Measurements from ENCODE around the gene SSPN. TPM values are rescaled to one million over a fixed set of nuclear protein-coding genes. Genes with fewer than 3 reads are reported as not detected.

Gene SSPN
- total RNA-seq, 2 donors from 2014 or later: 103 to 114 TPM

DNA sequence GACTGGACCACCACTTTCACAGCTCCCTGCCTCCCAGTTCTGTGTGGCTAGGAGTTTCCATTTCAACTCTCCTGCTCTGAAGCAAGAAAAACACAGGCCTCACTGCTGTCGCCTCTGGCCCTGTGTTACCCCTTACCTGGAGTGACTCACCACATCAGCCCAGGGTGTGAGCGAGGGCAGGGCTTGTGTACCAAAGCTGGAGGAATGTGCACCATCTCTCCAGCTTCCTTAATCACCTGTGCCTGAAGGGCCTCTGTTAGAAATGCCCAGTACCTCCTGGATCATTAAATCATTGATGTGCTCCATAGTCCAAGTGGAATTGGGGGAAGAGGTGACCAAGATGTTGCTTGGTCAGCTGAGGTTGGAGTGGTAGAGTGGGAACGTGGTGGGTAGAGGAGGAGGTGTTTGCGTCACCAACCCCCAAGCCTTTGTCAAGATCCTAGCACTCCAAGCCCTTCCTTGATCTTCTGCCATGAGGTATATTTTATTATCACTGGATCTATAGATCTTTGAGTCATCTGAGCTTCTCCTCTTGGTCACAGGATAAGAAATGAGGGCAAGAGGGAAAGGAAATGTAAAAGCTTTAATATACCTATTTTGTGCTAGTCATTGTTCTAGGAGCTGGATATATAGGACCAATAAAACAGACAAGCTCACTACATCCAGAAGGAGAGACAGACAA, 51.3 kb downstream of the SSPN start:
- ATAC-seq: no peak
- no peak for DNase-seq
- intact Hi-C loops (cut with DNase I): no loop called here

DNA sequence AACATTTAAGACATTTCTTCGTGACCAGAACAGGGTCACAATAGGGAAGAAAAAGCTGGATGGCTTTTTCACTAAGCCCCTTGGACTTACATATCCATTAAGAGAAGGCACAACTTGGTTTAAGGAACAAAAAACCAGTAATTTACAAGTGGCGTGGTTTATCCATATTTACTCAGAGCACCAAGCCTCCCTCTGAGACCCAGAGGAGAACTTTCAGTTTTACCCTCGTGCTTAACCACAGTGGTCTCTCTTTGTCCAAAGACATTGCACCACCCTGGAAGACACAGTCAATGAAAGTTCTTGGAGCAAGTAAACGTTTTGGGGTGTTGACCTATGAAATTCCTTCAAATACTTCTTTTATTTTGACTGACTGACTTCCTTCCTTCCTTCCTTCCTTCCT, 52.5 kb downstream of the SSPN start:
- intact Hi-C loops (cut with DNase I): no loop called here
- no peak for ATAC-seq

DNA sequence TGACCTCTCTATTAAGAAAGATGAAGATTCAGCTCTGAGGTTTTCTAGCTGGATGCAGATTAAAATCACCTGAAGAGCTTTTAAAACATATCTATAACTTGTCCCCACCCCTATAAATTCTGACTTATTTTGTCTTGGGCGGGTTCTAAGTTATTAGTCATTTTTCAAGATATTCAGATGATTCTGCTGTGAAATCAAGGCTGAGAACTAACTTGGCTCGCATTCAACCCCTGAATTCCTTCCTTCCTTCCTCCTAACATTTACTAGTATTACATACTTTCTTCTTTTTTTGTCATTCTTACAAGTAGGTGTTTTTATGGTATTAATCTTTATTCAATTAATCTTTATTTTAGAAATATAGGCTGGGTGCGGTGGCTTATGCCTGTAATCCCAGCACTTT, 55.4 kb downstream of the SSPN start:
- no peak for DNase-seq
- ATAC-seq: peak in 1 of 2 donors; percentile 41
- intact Hi-C loops (cut with DNase I): no loop called here

More for the DNA sequence above, 52.5 kb downstream of the SSPN start:
- DNase-seq: no peak

DNA sequence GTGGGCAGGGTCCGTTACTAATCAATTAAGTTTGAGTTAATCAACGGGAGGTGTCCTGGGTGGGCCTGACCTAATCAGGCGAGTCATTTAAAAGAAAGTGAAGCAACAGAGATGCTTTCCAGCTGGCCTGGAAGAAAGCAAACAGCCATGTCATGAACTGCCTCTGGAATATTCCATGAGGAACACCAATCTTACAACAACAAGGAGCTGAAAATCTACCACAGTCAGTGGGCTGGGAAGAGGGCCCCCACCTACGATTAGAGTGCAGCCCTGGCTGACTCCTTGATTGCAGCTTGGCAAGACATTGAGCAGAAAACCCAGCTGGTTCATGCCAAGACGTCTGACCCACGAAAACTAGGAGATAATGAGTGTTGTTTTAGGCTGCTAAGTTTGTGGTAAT, 56.2 kb downstream of the SSPN start:
- intact Hi-C loops (cut with DNase I): no loop called here
- ATAC-seq: peak; percentile 97 to 98
- peak; percentile 83 for DNase-seq

DNA sequence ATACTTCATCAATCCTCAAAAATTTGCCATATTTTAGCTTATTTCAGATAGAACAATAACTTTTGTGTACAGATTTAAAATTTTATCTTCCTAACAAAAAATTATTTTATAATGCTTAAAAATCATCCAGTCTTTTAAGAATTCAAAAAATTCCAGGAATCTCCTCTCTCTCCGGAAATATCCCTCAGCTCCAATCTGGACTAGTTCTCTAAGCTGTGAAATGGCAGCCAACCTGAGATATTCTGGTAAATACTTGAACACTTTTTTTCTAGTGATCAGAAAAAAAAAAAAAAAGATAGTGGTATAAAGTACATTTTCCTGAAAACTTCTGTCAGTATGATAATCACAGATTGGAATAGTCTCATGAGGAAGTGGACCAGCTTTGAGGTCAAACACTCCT, 57.6 kb downstream of the SSPN start:
- DNase-seq: no peak
- no peak for ATAC-seq
- intact Hi-C loops (cut with DNase I): no loop called here

DNA sequence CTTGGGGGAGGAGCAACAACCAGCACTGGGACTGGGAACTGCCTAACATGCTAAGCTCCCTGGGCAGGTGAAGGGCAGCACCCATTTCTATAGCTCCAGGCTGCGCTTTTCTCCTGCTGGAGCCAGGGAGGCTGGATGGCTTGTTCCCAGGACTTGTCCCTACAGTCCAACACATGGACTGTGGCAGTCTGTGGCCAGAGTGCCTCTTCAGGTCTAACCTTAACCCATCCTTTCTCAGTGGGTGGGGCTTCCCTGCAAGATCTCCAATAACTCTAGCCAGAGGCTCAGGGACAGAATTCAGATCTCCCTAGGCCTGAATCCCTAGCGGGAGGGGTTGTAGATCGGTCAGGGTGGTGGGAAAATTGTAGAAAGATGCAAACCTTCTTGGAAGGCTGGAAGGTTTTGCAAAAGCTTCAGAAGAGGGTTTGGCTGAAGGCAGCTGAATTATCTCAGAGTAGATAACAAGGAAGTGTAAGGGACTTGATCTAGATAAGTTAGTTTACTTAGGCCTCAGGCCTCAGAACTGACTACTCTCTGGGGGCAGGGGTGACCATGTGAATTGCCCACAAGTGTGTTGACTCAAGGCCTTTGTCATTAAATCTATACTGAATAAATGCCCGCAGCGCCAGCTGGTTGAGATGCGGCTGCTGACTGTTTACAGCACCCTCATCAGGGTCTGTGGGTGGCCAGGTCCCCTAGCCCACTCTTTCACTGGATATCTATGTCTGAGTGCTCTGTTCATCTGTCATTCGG, 60.7 kb downstream of the SSPN start:
- DNase-seq (no peak), ATAC-seq (no peak)
- intact Hi-C loops (cut with DNase I): no loop called here

DNA sequence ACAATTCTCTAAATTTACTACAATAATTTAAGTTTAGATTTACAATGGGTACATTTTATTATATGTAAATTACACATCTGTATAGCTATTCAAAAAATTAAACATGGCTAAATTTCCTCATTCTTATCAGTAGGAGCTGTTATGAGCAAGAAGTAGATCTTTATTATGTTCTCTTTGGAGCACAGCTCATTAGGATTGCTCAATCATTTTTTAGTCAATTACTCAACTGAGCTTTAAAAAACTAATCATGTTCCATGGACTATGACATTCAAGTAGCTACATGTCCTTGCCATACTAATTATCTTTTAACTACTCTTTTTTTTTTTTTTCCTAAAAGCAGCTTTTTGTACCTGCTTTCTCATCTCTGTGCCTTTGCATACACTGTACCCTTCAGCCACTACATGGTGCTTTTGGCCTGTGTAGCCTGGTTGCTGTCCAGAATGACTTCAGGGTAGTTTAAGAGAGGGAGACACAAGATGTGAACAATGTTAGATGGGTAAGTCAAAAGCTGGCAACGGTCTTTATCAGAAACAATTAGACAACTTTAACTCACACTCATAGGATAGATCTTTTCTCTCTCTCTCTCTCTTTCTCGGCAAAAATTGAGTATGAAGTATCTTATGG, 69.0 kb downstream of the SSPN start:
- no peak for DNase-seq
- intact Hi-C loops (cut with DNase I): no loop called here
- ATAC-seq: peak in 1 of 2 donors; percentile 55

DNA sequence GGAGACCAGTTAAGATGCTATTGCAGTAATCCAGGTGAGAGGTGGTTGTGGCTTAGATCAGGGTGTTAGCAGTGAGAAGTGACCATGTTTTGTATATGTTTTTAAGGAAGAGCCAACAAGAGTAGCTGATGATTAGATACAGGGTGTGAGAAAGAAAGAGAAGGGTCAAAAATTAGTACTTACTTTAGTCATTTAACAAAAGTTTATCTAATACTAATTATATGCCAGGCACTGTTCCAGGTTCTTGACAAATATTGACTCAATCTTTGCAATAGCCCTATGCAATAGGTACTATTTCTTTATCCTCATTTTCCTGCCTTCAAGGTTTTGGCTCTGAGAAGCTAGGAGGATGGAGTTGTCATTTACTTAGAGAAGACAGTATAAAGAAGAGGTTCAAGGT, 70.2 kb downstream of the SSPN start:
- DNase-seq (no peak), ATAC-seq (no peak)
- intact Hi-C loops (cut with DNase I): no loop called here

DNA sequence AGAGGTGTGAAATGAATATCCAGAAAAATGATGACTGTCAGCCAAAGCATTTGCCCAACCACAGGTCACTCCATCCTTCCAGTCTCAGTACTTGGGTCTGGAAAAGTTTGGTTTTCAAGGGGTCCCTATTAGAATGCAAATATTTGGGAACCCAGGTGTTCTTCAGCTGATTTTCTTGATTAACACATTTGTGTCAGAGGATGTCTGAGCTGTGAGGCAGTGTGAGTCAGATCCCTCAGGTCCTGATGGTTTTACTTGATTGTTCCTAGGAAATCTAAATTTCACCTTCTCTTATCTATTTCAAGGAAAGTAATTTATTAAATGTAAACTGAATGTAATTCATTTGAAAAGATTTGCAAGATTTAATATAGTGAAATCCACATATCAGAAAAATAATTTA, 71.5 kb downstream of the SSPN start:
- no peak for ATAC-seq
- DNase-seq: no peak
- intact Hi-C loops (cut with DNase I): no loop called here

DNA sequence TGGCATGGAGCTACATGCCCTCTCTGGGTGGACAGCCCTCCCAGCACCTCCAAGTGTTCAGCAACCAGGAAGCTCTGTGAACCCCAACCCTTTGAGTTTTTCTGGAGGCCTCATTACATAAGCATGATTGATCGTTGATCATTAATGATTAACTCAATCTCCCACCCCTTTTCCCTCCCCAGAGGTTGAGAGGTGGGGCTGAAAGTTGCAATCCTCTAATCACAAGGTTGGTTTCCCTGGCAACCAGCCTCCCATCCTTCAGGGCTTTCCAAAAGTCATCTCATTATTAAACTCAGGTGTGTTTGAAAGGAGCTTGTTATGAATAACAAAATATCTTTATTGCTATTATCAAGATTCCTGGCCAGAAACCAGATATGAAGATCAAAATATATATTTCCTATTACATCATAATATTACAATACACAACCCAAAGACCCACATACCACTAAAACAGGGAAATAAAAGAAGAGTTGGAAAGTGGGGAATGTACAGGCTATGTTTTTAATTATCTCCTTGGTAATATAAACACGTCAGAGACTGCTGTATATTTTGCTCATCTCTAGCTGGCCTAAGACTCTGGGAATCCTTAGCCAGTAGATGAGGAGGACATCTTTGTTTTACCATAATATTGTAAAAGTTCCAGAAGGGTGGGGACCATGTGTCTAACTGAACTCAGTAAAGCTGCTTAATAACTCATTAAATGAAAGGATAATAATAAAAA, 73.6 kb downstream of the SSPN start:
- ATAC-seq: peak in 1 of 2 donors; percentile 8
- DNase-seq: no peak
- intact Hi-C loops (cut with DNase I): no loop called here

DNA sequence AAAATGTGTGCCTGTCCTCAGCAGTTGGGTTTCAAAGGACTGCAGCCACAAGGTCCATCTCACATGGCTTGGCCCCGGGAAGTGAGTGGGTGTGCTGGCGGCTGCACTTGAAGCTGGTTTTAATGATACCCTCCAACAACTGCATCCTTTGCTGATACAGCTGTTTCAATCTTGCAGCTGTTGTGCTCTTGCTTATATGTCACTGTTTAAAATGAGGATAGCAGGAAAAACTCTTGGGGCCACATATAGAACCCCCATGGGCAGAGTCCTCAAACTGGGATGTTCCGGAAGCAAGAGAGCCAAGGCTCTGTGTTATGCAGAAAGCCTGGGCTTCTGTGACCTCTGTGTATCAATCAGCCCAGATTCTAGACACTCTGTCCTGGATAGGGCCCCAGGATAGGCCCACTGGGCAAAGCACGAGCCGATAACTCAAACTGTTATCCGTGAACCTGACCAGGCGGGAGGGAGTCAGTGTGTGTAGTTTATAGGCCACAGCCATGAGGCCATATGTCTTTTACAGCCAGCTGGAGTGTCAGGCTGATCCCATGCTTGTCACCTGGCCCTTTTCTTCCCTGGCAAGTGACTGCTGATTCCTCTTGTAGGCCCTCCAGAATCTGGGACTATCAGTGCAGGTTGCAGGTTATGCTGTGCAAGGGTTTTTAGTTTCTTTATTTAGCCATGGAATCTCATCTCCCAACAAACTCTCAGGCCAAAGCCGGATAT, 74.3 kb downstream of the SSPN start:
- no peak for DNase-seq
- ATAC-seq: peak; percentile 24 to 26
- intact Hi-C loops (cut with DNase I): no loop called here

DNA sequence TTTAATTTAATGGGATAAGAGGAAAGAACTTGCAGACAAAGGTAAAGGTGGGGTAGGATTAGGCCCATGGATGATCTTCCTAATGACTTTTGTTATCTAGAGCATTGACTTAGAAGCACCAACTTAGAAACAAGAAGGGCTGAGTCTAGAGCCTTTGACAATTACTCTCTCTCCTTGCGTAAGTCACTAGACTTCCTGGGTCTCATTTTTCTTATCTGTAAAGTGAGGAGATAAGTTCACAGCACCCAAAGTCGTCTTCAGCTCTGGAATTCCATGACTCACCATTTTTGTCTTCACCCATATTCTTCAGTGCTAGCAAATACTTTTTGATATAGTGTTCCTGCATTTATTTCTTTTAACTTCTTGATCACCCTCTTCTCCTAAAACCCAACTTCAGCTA, 75.7 kb downstream of the SSPN start:
- ATAC-seq (no peak), DNase-seq (no peak)
- intact Hi-C loops (cut with DNase I): no loop called here

DNA sequence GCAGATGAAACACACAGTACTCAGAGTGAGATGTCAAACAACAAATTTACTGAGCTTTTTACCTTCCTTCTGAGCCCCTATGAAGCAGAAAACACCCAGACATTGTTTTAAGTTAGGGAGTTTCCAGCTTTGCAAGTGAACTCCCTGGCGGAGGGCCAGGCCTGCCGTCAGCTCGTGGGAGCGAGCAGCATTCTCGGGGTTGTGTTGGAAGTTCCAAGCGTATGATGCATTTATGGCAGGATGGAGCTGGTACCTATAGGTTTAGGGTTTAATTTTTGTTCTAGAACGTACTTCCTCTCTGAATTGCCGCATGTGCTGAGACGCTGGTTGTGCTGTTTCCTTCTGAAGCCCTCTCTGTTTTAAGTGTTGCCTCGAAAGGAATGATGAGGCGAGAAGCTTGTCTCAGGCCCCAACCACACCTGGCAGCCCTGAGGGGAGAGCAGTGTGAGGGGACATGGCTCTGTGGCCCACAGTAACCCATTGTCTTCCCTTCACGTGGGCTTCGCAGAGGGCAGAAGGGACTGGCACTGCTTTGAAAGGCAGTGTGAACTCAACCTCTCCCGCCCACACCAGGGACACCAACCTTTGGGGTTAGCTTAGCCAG, 76.6 kb downstream of the SSPN start:
- intact Hi-C loops (cut with DNase I): no loop called here
- DNase-seq: peak; percentile 91
- ATAC-seq: peak in 1 of 2 donors; percentile 24

DNA sequence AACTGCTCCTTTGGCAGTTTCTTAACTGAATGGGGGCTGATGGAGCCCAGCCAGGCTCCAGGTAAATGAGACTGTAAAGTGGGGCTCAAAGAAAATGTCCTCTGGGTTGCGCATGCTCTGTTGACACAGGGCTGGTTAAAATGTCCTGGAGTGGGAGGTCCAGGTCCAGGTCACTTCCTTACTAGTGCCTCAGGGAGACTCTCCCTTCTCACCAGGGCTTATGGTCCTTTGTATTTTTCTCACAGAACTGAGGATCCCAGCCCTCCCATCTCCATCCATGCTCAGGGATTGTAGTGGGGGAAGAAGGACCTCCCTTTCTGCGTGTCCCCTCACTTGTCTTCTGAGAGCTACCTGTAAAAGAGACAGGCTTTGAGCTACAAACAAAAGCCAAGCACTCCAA, 77.5 kb downstream of the SSPN start:
- ATAC-seq (no peak), DNase-seq (no peak)
- intact Hi-C loops (cut with DNase I): no loop called here

DNA sequence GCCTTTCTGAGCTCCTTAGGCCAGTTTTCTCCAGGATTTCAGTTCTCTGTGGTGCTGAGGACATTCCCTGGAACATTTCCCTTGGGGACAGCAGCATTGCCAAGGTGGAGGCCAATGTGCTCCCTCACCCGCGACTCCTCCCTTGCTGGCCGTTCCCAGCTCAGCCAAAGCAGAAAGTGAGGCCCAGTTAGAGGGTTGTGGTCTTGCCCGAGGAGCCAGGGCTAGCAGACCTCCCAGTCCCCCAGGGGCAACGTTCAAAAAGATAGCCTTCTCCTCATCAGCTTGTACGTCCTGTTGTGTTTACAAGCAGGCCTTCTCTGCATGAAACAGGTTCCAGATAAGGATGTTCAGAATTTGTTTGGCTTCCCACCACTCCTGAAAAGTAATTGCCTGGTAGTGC, 78.4 kb downstream of the SSPN start:
- intact Hi-C loops (cut with DNase I): no loop called here
- DNase-seq (no peak), ATAC-seq (peak in 1 of 2 donors; percentile 33)

DNA sequence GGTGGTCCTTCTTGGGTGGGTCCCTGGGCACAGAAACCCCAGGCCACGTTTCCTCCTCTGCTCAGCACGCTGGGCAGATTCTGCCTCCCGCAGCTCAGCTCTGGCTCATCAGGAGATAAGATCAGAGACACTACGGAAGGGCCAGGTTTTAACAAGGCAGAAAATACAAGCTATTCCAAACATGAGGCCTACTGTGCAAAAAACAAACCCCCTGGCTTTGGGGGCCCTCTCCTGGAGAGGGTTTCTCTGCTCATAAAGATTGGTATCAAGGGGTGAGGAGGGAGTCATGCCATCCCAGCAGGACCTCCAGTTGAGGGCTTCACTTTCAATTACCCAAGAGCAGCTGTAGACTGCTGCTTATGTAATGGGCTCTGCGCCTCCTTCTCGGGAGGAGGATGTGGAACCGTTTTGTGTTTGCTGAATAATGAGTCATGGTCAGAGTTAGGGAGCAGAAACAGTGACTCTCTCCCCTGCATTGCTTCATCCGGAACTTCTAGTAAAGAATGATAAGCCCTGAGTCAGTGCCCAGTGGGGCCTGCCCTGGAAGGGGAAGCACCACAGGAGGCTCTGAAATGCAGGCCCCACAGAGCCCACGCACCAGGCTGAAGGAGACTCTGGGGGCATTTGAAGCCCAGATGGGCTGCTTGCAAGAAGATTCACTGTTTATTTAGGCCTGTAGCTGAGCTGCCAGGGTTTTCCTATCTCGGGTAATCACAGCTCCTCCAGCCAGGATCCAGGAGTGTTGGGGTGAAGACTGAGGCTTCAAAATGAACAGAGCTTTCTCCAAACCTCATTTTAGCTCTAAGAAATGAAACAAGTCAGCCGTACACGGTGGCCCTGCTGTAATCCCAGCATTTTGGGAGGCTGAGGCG, 79.3 kb downstream of the SSPN start:
- intact Hi-C loops (cut with DNase I): no loop called here
- DNase-seq: peak; percentile 89
- peak; percentile 93 to 97 for ATAC-seq

DNA sequence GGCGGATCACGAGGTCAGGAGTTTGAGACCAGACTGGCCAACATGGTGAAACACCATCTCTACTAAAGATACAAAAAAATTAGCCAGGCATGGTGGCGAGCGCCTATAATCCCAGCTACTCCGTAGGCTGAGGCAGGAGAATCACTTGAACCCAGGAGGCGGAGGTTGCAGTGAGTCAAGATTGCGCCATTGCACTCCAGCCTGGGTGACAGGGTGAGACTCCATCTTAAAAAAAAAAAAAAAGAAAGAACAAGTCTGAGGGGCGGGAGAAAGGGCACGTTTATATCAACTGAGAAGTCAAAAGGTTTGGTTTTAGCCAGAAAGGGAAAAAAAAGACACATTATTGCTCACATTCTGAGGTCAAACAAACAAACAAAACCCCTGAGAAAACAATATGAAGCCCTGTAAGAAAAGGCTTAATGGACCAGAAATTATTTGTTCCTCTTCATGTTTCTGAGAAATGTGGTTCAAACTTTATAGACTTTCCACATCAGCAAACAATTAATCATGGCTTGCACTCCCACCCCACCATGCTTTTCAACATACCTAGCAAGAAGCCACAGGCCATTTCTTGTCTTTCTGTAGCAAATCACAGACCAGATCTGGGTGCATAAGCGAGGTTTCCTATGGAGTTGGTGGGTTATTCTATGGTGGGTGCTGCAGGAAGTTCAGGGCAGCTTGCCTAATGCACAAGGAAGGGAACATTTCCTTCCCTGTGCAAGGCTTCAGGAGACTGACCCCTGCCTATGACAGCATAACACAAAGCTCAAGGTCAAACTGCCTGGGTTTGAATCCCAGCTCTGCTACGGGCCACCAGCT, 80.1 kb downstream of the SSPN start:
- ATAC-seq (no peak), DNase-seq (no peak)
- intact Hi-C loops (cut with DNase I): no loop called here
